Upper lobe of left lung (tissue), 6 donors: ENCODE measurements around the gene NHLRC1. TPM values are rescaled to one million over a fixed set of nuclear protein-coding genes. Genes with fewer than 3 reads are reported as not detected.

Experiments used
- ATAC-seq, 2 donors: fragments of 200-7000 bp; cut with Tn5 transposase; one replicate each; pipeline ENCODE4 v1.9.1; 2022; ENCODE audit warnings: mild to moderate bottlenecking in 2 of 2, moderate library complexity in 2 of 2; ENCODE audit not compliant: low FRiP score in 2 of 2
- DNase-seq, 2 donors: peaks; one replicate each; pipeline ENCODE4 v3.0.0-alpha.2; 2019 to 2020
- H3K27ac ChIP-seq, 4 donors: fragments of 200-600 bp; sonication (generic); one replicate each; pipeline ENCODE4 v1.5.1; 2016 to 2019
- H3K27me3 ChIP-seq, 4 donors: fragments of 200-600 bp; sonication (generic); one replicate each; pipeline ENCODE4 v1.5.1; 2017 to 2019
- H3K36me3 ChIP-seq, 4 donors: fragments of 200-600 bp; sonication (generic); one replicate each; pipeline ENCODE4 v1.5.1; 2016 to 2019
- H3K4me1 ChIP-seq, 4 donors: fragments of 200-600 bp; sonication (generic); one replicate each; pipeline ENCODE4 v1.5.1; 2018 to 2019
- H3K4me3 ChIP-seq, 4 donors: fragments of 200-600 bp; sonication (generic); one replicate each; pipeline ENCODE4 v1.5.1; 2017 to 2019; ENCODE audit warnings: mild to moderate bottlenecking in 2 of 4, moderate library complexity in 1 of 4
- H3K9me3 ChIP-seq, 4 donors: fragments of 200-600 bp; sonication (generic); one replicate each; pipeline ENCODE4 v1.5.1; 2018 to 2019
- EP300 ChIP-seq, 4 donors: sonication (generic); formaldehyde crosslinking; IDR thresholded peaks; one replicate each; pipeline ENCODE4 v1.5.1; 2017; ENCODE audit warnings: antibody characterized with exemption in 4 of 4, control low read depth in 2 of 4
- POLR2A ChIP-seq, 4 donors: fragments of 450-650 bp; IDR thresholded peaks; one replicate each; pipeline ENCODE4 v1.5.1; 2016 to 2017; ENCODE audit warnings: antibody characterized with exemption in 4 of 4, mild to moderate bottlenecking in 2 of 4
- POLR2AphosphoS5 ChIP-seq, 2 donors: sonication (generic); formaldehyde crosslinking; IDR thresholded peaks; one replicate each; pipeline ENCODE4 v1.5.1; 2017; ENCODE audit warnings: antibody characterized with exemption in 2 of 2
- WGBS, 2 donors: methylation state at CpG; one replicate each; pipeline ENCODE4 v1.1.5; 2017 to 2018; 5-methylcytosine and 5-hydroxymethylcytosine counted together
- total RNA-seq, 6 donors: library from RNA; depleted of rRNA in 4 of 6; stranded (reverse); fragments of >200 nt in 4 of 6; gene quantifications; one replicate each; pipeline versions ENCODE4 v1.1.0 to v1.2.1, GENCODE V29; 2016 to 2021
- TF ChIP-seq, protein P1 (sequence below), 6 experiments: fragments of 450-650 bp in 4 of 6; fragments of 200-600 bp in 2 of 6; sonication (generic) in 2 of 6; IDR thresholded peaks; one replicate each; pipeline ENCODE4 v1.5.1; 2016 to 2019; ENCODE audit warnings: antibody characterized with exemption in 6 of 6
- donor health status: DM: no; HTN: no; CAD: no; lungs with moderate emphysema.
- donor health status: DM: no; HTN: yes; CAD: no; lungs with severe emphysema.

Gene NHLRC1
- total RNA-seq, 6 donors from 2014 or later, result 1.9 to 4.1 (median 3.0) TPM; not detected in 2

DNA sequence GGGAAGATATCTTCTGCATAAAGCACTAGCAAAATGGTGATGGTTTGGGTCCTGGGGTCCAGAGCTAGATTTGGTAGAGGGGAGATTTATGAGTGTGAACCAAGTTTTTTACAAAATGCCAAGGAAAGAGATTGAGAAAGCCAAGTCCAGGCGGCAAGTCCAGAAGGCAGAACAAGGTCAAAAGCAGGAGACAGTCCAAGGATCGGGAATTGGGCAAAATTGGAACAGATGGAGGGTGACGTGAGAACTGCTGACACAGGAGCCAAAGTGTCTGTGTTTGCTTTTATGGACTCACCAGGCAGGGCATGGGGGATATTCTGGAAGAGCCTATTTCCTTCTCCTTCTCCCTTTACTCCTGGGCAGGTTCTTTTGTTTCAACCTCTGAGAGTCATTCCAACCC, 4.1 kb downstream of the NHLRC1 start:
- no peak for ATAC-seq
- Histone ChIP-seq H3K4me3 (no peak overlapping the region), H3K4me1 (peaks cover 7 to 15% (median 13%) of the 10 kb centered on the region in 4 donors), H3K36me3 (no peaks in the 10 kb centered on the region), H3K27me3 (no peaks in the 10 kb centered on the region), H3K27ac (no peak overlapping the region), H3K9me3 (no peaks in the 10 kb centered on the region)
- TF ChIP-seq, protein P1, sequence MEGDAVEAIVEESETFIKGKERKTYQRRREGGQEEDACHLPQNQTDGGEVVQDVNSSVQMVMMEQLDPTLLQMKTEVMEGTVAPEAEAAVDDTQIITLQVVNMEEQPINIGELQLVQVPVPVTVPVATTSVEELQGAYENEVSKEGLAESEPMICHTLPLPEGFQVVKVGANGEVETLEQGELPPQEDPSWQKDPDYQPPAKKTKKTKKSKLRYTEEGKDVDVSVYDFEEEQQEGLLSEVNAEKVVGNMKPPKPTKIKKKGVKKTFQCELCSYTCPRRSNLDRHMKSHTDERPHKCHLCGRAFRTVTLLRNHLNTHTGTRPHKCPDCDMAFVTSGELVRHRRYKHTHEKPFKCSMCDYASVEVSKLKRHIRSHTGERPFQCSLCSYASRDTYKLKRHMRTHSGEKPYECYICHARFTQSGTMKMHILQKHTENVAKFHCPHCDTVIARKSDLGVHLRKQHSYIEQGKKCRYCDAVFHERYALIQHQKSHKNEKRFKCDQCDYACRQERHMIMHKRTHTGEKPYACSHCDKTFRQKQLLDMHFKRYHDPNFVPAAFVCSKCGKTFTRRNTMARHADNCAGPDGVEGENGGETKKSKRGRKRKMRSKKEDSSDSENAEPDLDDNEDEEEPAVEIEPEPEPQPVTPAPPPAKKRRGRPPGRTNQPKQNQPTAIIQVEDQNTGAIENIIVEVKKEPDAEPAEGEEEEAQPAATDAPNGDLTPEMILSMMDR (IDR thresholded peaks at IDR 0.05), result no peak
- no peak for TF ChIP-seq POLR2AphosphoS5 (IDR thresholded peaks at IDR 0.05)
- DNase-seq, result no peak
- 58 to 70% methylated on average over 3 of the region's 3 CpGs for WGBS, 2 donors

DNA sequence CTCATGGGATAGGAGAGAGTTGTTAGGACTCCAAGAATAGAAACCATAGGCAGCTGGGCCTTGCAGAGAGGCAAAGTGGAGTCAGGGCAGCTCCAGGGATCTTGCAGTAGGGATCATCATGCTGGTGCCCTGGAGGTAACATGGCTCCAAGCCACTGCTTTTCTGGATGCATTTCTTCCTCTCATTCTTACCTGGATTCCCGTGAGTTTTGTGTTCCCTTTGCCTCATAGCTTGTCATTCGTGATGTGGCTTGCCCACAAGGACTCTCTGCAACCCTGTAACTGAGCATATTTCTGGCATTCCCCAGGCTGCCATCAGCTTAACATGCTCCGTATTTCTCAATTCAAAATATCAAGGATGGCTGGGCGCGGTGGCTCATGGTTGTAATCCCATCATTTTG, 5.3 kb downstream of the NHLRC1 start:
- Histone ChIP-seq H3K27me3 (no peaks in the 10 kb centered on the region), H3K4me1 (peaks cover 2 to 6% (median 5%) of the 10 kb centered on the region in 4 donors)

DNA sequence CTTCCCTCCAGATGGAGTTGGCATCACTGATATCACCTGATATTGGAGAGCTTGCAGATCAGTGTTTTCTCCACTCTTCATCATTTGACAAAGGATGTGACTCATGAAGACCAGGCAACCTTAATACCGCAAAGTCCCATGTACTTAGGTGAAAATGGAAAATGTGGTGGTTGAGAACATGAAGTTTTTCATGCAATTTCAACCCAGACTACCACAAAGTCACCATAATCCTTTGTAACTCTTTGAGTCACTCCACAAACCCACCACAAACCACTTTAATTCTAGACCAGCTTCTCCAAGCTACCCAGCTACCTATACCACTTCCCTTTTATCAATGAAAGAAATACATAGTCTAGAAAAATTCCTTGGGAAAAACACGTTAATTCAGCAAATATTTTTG, 7.1 kb downstream of the NHLRC1 start:
- ATAC-seq (no peak), DNase-seq (no peak)
- Histone ChIP-seq H3K27me3 (no peaks in the 10 kb centered on the region), H3K9me3 (no peaks in the 10 kb centered on the region), H3K36me3 (no peaks in the 10 kb centered on the region), H3K4me1 (no peaks in the 10 kb centered on the region), H3K4me3 (no peak overlapping the region), H3K27ac (no peak overlapping the region)
- WGBS, 2 donors, result 80 to 86% methylated on average over 2 of the region's 2 CpGs
- no peak for TF ChIP-seq EP300 (IDR thresholded peaks at IDR 0.05)

More for the DNA sequence above, 5.3 kb downstream of the NHLRC1 start:
- ATAC-seq, result no peak
- TF ChIP-seq, protein P1 (IDR thresholded peaks at IDR 0.05), result no peak
- TF ChIP-seq POLR2AphosphoS5 (IDR thresholded peaks at IDR 0.05) (no peak), EP300 (IDR thresholded peaks at IDR 0.05) (no peak), POLR2A (IDR thresholded peaks at IDR 0.05) (no peak)
- H3K9me3 ChIP-seq, result no peaks in the 10 kb centered on the region
- DNase-seq, result no peak
- 94% methylated on average over 5 of the region's 5 CpGs for WGBS, 2 donors
- H3K36me3 ChIP-seq, result no peaks in the 10 kb centered on the region
- H3K27ac ChIP-seq, result no peak overlapping the region
- no peak overlapping the region for H3K4me3 ChIP-seq

GRCh38 chr6:18110162-18110561, 12.3 kb downstream of the NHLRC1 start:
- no peak overlapping the region for H3K27ac ChIP-seq
- H3K4me1 ChIP-seq, result no peaks in the 10 kb centered on the region
- no peak for ATAC-seq
- DNase-seq, result no peak
- no peak overlapping the region for H3K4me3 ChIP-seq
- H3K27me3 ChIP-seq, result no peaks in the 10 kb centered on the region
- no peaks in the 10 kb centered on the region for H3K36me3 ChIP-seq
- no peak for TF ChIP-seq POLR2A (IDR thresholded peaks at IDR 0.05)
- TF ChIP-seq, protein P1 (IDR thresholded peaks at IDR 0.05), result no peak
- TF ChIP-seq POLR2AphosphoS5 (IDR thresholded peaks at IDR 0.05), result no peak
- TF ChIP-seq EP300 (IDR thresholded peaks at IDR 0.05), result no peak
- peaks cover 0 to 9% (median 0%) of the 10 kb centered on the region in 4 donors for H3K9me3 ChIP-seq

GRCh38 chr6:18107061-18107460, 15.4 kb downstream of the NHLRC1 start:
- DNase-seq (no peak), ATAC-seq (no peak)
- Histone ChIP-seq H3K27me3 (no peaks in the 10 kb centered on the region), H3K36me3 (no peaks in the 10 kb centered on the region), H3K4me3 (no peak overlapping the region), H3K27ac (no peak overlapping the region), H3K4me1 (no peaks in the 10 kb centered on the region), H3K9me3 (peaks cover 0 to 9% (median 0%) of the 10 kb centered on the region in 4 donors)
- 97 to 100% methylated on average over 1 of the region's 1 CpG for WGBS, 2 donors
- TF ChIP-seq EP300 (IDR thresholded peaks at IDR 0.05) (no peak), POLR2A (IDR thresholded peaks at IDR 0.05) (no peak)

DNA sequence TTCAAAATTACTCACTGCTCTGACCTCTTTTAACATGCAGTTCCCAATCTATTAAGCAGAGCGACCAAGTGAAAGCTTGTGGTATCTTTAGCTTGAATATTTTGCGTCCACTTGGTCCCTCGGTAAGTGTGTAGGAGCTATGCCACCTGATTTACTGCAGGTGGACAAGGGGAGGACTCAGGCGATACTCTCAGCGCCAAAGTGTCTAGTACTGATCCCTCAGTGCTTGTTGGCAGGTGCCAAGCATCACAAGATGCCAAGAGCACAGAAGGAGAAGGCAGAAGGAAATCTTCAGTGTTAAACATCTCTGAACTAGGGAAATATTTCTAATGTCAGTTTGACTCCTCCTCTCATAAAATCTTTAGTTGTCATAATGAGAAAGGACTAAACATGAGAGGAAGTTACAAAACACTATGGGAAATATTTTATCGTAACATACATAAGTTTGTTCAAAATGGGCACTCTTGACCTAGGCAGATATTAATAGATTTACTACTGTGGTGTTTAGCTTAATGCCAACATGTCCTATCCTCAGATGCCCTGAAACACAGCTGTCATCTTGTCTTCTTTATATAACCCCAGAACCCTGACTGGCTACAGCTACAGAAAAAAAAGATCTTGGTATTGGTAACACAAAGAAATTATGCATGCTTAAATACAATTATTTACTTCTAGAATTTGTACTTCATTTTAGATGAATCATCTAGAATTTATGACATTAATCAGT, 19.5 kb downstream of the NHLRC1 start:
- H3K27me3 ChIP-seq, result no peaks in the 10 kb centered on the region
- no peak overlapping the region for H3K4me3 ChIP-seq
- 82 to 93% methylated on average over 6 of the region's 6 CpGs for WGBS, 2 donors
- peaks cover 0 to 9% (median 0%) of the 10 kb centered on the region in 4 donors for H3K9me3 ChIP-seq
- H3K36me3 ChIP-seq, result no peaks in the 10 kb centered on the region
- TF ChIP-seq POLR2A (IDR thresholded peaks at IDR 0.05), result no peak
- no peak for TF ChIP-seq POLR2AphosphoS5 (IDR thresholded peaks at IDR 0.05)
- TF ChIP-seq, protein P1 (IDR thresholded peaks at IDR 0.05), result no peak
- no peak for TF ChIP-seq EP300 (IDR thresholded peaks at IDR 0.05)
- no peak for ATAC-seq
- no peak for DNase-seq
- no peaks in the 10 kb centered on the region for H3K4me1 ChIP-seq
- no peak overlapping the region for H3K27ac ChIP-seq
